Right forelimb (tissue), 1 donor: Measurements from ENCODE around the gene PIK3CG.
"Not testable (repeated sequence)": the region's sequence is repeated elsewhere in the genome, so short reads cannot be mapped to it uniquely, and the experiment has no call there.

Source experiments
- DNase-seq: peaks from one replicate; pipeline ENCODE4 v3.0.0-alpha.2; 2018

Gene PIK3CG

GRCh38 chr7:106865130-106866041 lies at the start of gene PIK3CG:
PIK3CG (plus strand) TSS chr7:106865282; CDS start chr7:106867562, 2,280 bp downstream.
- DNase-seq: no peak

- no peak for DNase-seq
These were observed 48.0 kb upstream of the PIK3CG start for GRCh38 chr7:106817098-106817497.

- DNase-seq: no peak
These were observed 46.3 kb upstream of the PIK3CG start for GRCh38 chr7:106818736-106819135.

GRCh38 chr7:106819546-106819945 lies 45.5 kb upstream of the PIK3CG start:
- no peak for DNase-seq

GRCh38 chr7:106820321-106821217 lies 44.5 kb upstream of the PIK3CG start:
- DNase-seq: no peak

GRCh38 chr7:106823631-106824030 lies 41.5 kb upstream of the PIK3CG start:
- no peak for DNase-seq

- DNase-seq: no peak
These were observed 40.6 kb upstream of the PIK3CG start for GRCh38 chr7:106824458-106824857.

GRCh38 chr7:106827626-106828025 lies 37.5 kb upstream of the PIK3CG start:
- no peak for DNase-seq

GRCh38 chr7:106829496-106829895 lies 35.6 kb upstream of the PIK3CG start:
- DNase-seq: no peak

GRCh38 chr7:106830896-106831295 lies 34.2 kb upstream of the PIK3CG start:
- DNase-seq: not testable (repeated sequence)

- no peak for DNase-seq
These were observed 28.3 kb upstream of the PIK3CG start for GRCh38 chr7:106836816-106837215.

GRCh38 chr7:106839511-106839910 lies 25.6 kb upstream of the PIK3CG start:
- DNase-seq: no peak

GRCh38 chr7:106840342-106840741 lies 24.7 kb upstream of the PIK3CG start:
- DNase-seq: no peak

GRCh38 chr7:106841896-106842390 lies 23.1 kb upstream of the PIK3CG start:
- DNase-seq: no peak

- DNase-seq: no peak
These were observed 20.6 kb upstream of the PIK3CG start for GRCh38 chr7:106844279-106844997.

- no peak for DNase-seq
These were observed 17.0 kb upstream of the PIK3CG start for GRCh38 chr7:106848049-106848448.

- no peak for DNase-seq
These were observed 16.1 kb upstream of the PIK3CG start for GRCh38 chr7:106848851-106849442.

GRCh38 chr7:106851632-106852031 lies 13.4 kb upstream of the PIK3CG start:
- DNase-seq: not testable (repeated sequence)

- DNase-seq: no peak
These were observed 11.7 kb upstream of the PIK3CG start for GRCh38 chr7:106853250-106853908.

- DNase-seq: no peak
These were observed 9.4 kb upstream of the PIK3CG start for GRCh38 chr7:106855540-106856132.
